Psoas muscle (tissue), 8 donors: ENCODE measurements around the gene STX4. TPM values are rescaled to one million over a fixed set of nuclear protein-coding genes. Genes with fewer than 3 reads are reported as not detected.
A peak's percentile ranks its signal among the peaks of the same experiment; 100 is the strongest.

Source experiments
- ATAC-seq, 4 donors: fragments of 200-7000 bp; cut with Tn5 transposase; one replicate each; pipeline ENCODE4 v1.9.1; 2020; ENCODE audit warnings: moderate library complexity in 3 of 4, mild to moderate bottlenecking in 2 of 4
- DNase-seq, 2 donors: peaks; one replicate each; pipeline ENCODE4 v3.0.0-alpha.2; 2020
- H3K27ac ChIP-seq: fragments of 200-600 bp; one replicate; pipeline ENCODE4 v1.8.0; 2022
- H3K27me3 ChIP-seq, 3 donors: fragments of 200-600 bp in 1 of 3; one replicate each; pipeline versions ENCODE4 v1.6.1 to v1.8.0; 2013 to 2022; ENCODE audit warnings: low read length in 2 of 3, mild to moderate bottlenecking in 2 of 3, moderate library complexity in 1 of 3; ENCODE audit not compliant: insufficient read depth in 3 of 3
- H3K36me3 ChIP-seq, 2 donors: fragments of 200-600 bp in 1 of 2; one replicate each; pipeline versions ENCODE4 v1.6.1 to v1.8.0; 2013 to 2022; ENCODE audit warnings: low read depth in 1 of 2, mild to moderate bottlenecking in 1 of 2, moderate library complexity in 1 of 2; ENCODE audit not compliant: insufficient read depth in 1 of 2
- H3K4me1 ChIP-seq: fragments of 200-600 bp; one replicate; pipeline ENCODE4 v1.8.0; 2022
- H3K4me3 ChIP-seq: fragments of 200-600 bp; one replicate; pipeline ENCODE4 v1.8.0; 2022; ENCODE audit warnings: mild to moderate bottlenecking
- H3K9me3 ChIP-seq: fragments of 200-600 bp; one replicate; pipeline ENCODE4 v1.8.0; 2022
- CTCF ChIP-seq: fragments of 200-600 bp; IDR thresholded peaks from one replicate; pipeline ENCODE4 v1.8.0; 2022; ENCODE audit warnings: antibody characterized with exemption
- WGBS, 3 donors: extraction: QIAGEN DNeasy Blood & Tissue Kit; methylation state at CpG; one replicate each; pipeline versions ENCODE4 v1.1.6 to v1.1.7; 2013; 5-methylcytosine and 5-hydroxymethylcytosine counted together
- intact Hi-C, 2 donors: fragments of 100-400 bp; cut with DNase I; formaldehyde crosslinking; loops; one replicate each; pipeline versions ENCODE4 v1.11.0 to v1.14.2; 2022
- polyA plus RNA-seq, 3 donors: library from polyadenylated mRNA; stranded (reverse); fragments of 200-250 nt; gene quantifications; one replicate each; pipeline ENCODE4 v1.2.3, GENCODE V29; 2013
- total RNA-seq, 4 donors: library from RNA; stranded (reverse); fragmentation: NEBNext Ultra II Directional in 2 of 4; extraction: Animal tissue kit (Norgen Biotek cat#: 25700) in 2 of 4; gene quantifications; one replicate each; pipeline versions ENCODE4 v1.2.1 to v1.2.4, GENCODE V29; 2021 to 2023
- donor health status: healthy with polysubstance abuse.
- donor health status: DM: no; HTN: no; CAD: no; lungs with moderate emphysema.
- donor health status: Bipolar disorder and iron deficiency.
- donor health status: healthy.
- donor health status: DM: yes; HTN: yes; CAD: no.
- donor health status: DM: no; HTN: no; CAD: no.
- donor health status: DM: no; HTN: no; CAD: no.
- donor health status: DM: yes; HTN: yes; CAD: no.

STX4 gene
- total and polyA plus RNA-seq, 7 donors = 47.6 to 123 (median 57.8) TPM

GRCh38 chr16:31076319-31076718 lies 43.0 kb downstream of the STX4 start:
- TF ChIP-seq CTCF = no peak
- WGBS, 3 donors = 58 to 70% (median 62%) methylated on average over 16 of the region's 16 CpGs

GRCh38 chr16:31077024-31077423 lies 43.7 kb downstream of the STX4 start:
- Histone ChIP-seq H3K27me3 (no peaks in the 10 kb centered on the region), H3K4me3 (no peak overlapping the region), H3K9me3 (no peaks in the 10 kb centered on the region), H3K36me3 (peaks cover 4 to 66% of the 10 kb centered on the region in 2 donors), H3K4me1 (peaks cover 23% of the 10 kb centered on the region), H3K27ac (no peak overlapping the region)
- intact Hi-C loops = no loop called here
- TF ChIP-seq CTCF = no peak
- ATAC-seq (no peak), DNase-seq (no peak)
- 88 to 92% (median 89%) methylated on average over 13 of the region's 13 CpGs for WGBS, 3 donors

More at GRCh38 chr16:31076319-31076718, 43.0 kb downstream of the STX4 start:
- Histone ChIP-seq H3K9me3 (no peaks in the 10 kb centered on the region), H3K36me3 (peaks cover 4 to 59% of the 10 kb centered on the region in 2 donors), H3K27ac (no peak overlapping the region), H3K27me3 (no peaks in the 10 kb centered on the region), H3K4me3 (no peak overlapping the region), H3K4me1 (peaks cover 20% of the 10 kb centered on the region)
- ATAC-seq (no peak), DNase-seq (peak in 1 of 2 donors; percentile 46)
- intact Hi-C loops = no loop called here

- intact Hi-C loops = no loop called here
- ATAC-seq = no peak
- DNase-seq = no peak
- H3K36me3 ChIP-seq = peaks cover 4 to 74% of the 10 kb centered on the region in 2 donors
- no peaks in the 10 kb centered on the region for H3K9me3 ChIP-seq
- H3K4me3 ChIP-seq = no peak overlapping the region
- 91 to 93% (median 91%) methylated on average over 30 of the region's 30 CpGs for WGBS, 3 donors
- peaks cover 20% of the 10 kb centered on the region for H3K4me1 ChIP-seq
- no peaks in the 10 kb centered on the region for H3K27me3 ChIP-seq
- no peak for TF ChIP-seq CTCF
- H3K27ac ChIP-seq = no peak overlapping the region
Measured at GRCh38 chr16:31077592-31078396, 44.4 kb downstream of the STX4 start.

- H3K27me3 ChIP-seq = no peaks in the 10 kb centered on the region
- intact Hi-C loops = no loop called here
- DNase-seq = peak in 1 of 2 donors; percentile 47
- no peak for TF ChIP-seq CTCF
- 89% methylated on average over 15 of the region's 15 CpGs for WGBS, 3 donors
- H3K4me3 ChIP-seq = no peak overlapping the region
- no peak for ATAC-seq
- no peak overlapping the region for H3K27ac ChIP-seq
- peaks cover 20% of the 10 kb centered on the region for H3K4me1 ChIP-seq
- no peaks in the 10 kb centered on the region for H3K9me3 ChIP-seq
- peaks cover 4 to 83% of the 10 kb centered on the region in 2 donors for H3K36me3 ChIP-seq
Measured at GRCh38 chr16:31078597-31079341, 45.4 kb downstream of the STX4 start.
